Karpas-422 (cell line): Measurements from ENCODE around the gene GHR. TPM values are rescaled to one million over a fixed set of nuclear protein-coding genes. Genes with fewer than 3 reads are reported as not detected.

Experiments
- DNase-seq: peaks from one replicate; pipeline ENCODE4 v3.0.0-alpha.2; 2015
- H2AFZ ChIP-seq: fragments of 200-600 bp; sonication (generic); 2 replicates; pipeline ENCODE4 v1.6.1; 2014; ENCODE audit warnings: antibody characterized with exemption, low read length, mixed read lengths
- H3K27ac ChIP-seq: fragments of 200-600 bp; sonication (generic); 2 replicates; pipeline ENCODE4 v1.5.1; 2014; ENCODE audit warnings: mild to moderate bottlenecking, low read length, moderate library complexity
- H3K27me3 ChIP-seq: fragments of 200-600 bp; sonication (generic); 2 replicates; pipeline ENCODE4 v1.6.1; 2014; ENCODE audit warnings: low read length, mixed read lengths
- H3K36me3 ChIP-seq: fragments of 200-600 bp; sonication (generic); 2 replicates; pipeline ENCODE4 v1.6.1; 2014; ENCODE audit warnings: low read length, mixed read lengths; ENCODE audit not compliant: insufficient read depth
- H3K4me1 ChIP-seq: fragments of 200-600 bp; sonication (generic); 2 replicates; pipeline ENCODE4 v1.6.1; 2014; ENCODE audit warnings: mild to moderate bottlenecking, low read length, mixed read lengths
- H3K4me2 ChIP-seq: fragments of 200-600 bp; sonication (generic); 2 replicates; pipeline ENCODE4 v1.6.1; 2014; ENCODE audit warnings: low read length, low read depth, mild to moderate bottlenecking; ENCODE audit not compliant: poor library complexity, severe bottlenecking
- H3K4me3 ChIP-seq: fragments of 200-600 bp; sonication (generic); 2 replicates; pipeline ENCODE4 v1.5.1; 2014; ENCODE audit warnings: mild to moderate bottlenecking, antibody characterized with exemption, low read length, mixed read lengths
- H3K79me2 ChIP-seq: fragments of 200-600 bp; sonication (generic); 2 replicates; pipeline ENCODE4 v1.6.1; 2014; ENCODE audit warnings: mild to moderate bottlenecking, low read length, mixed read lengths
- H3K9ac ChIP-seq: fragments of 200-600 bp; sonication (generic); 2 replicates; pipeline ENCODE4 v1.6.0; 2014; ENCODE audit warnings: low read length
- H3K9me2 ChIP-seq: fragments of 200-600 bp; sonication (generic), shearing (Covaris generic); replicated peaks from 2 replicates; pipeline ENCODE4 v1.6.0; 2014; ENCODE audit warnings: mild to moderate bottlenecking, low read length, moderate library complexity; ENCODE audit not compliant: insufficient read depth
- H3K9me3 ChIP-seq: fragments of 300-700, 200-600 bp; sonication (generic); 2 replicates; pipeline ENCODE4 v1.6.1; 2014; ENCODE audit warnings: low read length, mixed read lengths
- H4K20me1 ChIP-seq: fragments of 200-600 bp; sonication (generic); 2 replicates; pipeline ENCODE4 v1.6.1; 2014; ENCODE audit warnings: mild to moderate bottlenecking, antibody characterized with exemption, low read length, low read depth; ENCODE audit not compliant: insufficient read depth
- total RNA-seq: library from RNA; depleted of rRNA; stranded (reverse); fragments of >200 nt; shearing (Covaris generic); gene quantifications from 2 replicates; pipeline ENCODE4 v1.2.3, GENCODE V29; 2014; ENCODE audit warnings: low replicate concordance

The GHR gene
- total RNA-seq, 1 experiment from 2014 or later, result not detected

- H3K27me3 ChIP-seq, result no peaks in the 10 kb centered on the region
- H3K9ac ChIP-seq, result no peak overlapping the region
- no peak overlapping the region for H2AFZ ChIP-seq
- no peaks in the 10 kb centered on the region for H3K4me1 ChIP-seq
- H3K4me2 ChIP-seq, result no peak overlapping the region
- DNase-seq, result peak; percentile 20
- no peaks in the 10 kb centered on the region for H4K20me1 ChIP-seq
- H3K9me3 ChIP-seq, result no peaks in the 10 kb centered on the region
- no peak overlapping the region for H3K4me3 ChIP-seq
- no peak overlapping the region for H3K27ac ChIP-seq
- H3K9me2 ChIP-seq, result no peaks in the 10 kb centered on the region
- H3K79me2 ChIP-seq, result no peaks in the 10 kb centered on the region
- H3K36me3 ChIP-seq, result no peaks in the 10 kb centered on the region
These were observed 172.4 kb downstream of the GHR start for GRCh38 chr5:42595597-42595996.

- no peak overlapping the region for H3K4me2 ChIP-seq
- DNase-seq, result no peak
- H3K4me1 ChIP-seq, result no peaks in the 10 kb centered on the region
- no peaks in the 10 kb centered on the region for H3K27me3 ChIP-seq
- no peaks in the 10 kb centered on the region for H4K20me1 ChIP-seq
- H3K4me3 ChIP-seq, result no peak overlapping the region
- no peak overlapping the region for H3K9ac ChIP-seq
- H2AFZ ChIP-seq, result no peak overlapping the region
- no peaks in the 10 kb centered on the region for H3K36me3 ChIP-seq
- H3K9me3 ChIP-seq, result no peaks in the 10 kb centered on the region
- H3K27ac ChIP-seq, result no peak overlapping the region
- no peaks in the 10 kb centered on the region for H3K9me2 ChIP-seq
- H3K79me2 ChIP-seq, result no peaks in the 10 kb centered on the region
These were observed 173.6 kb downstream of the GHR start for GRCh38 chr5:42596817-42597216.

GRCh38 chr5:42597318-42597937 is 174.2 kb downstream of the GHR start:
- H4K20me1 ChIP-seq, result no peaks in the 10 kb centered on the region
- H3K4me3 ChIP-seq, result no peak overlapping the region
- no peaks in the 10 kb centered on the region for H3K27me3 ChIP-seq
- no peak for DNase-seq
- H3K4me1 ChIP-seq, result no peaks in the 10 kb centered on the region
- no peaks in the 10 kb centered on the region for H3K79me2 ChIP-seq
- H3K9ac ChIP-seq, result no peak overlapping the region
- no peaks in the 10 kb centered on the region for H3K36me3 ChIP-seq
- H3K27ac ChIP-seq, result no peak overlapping the region
- H3K9me3 ChIP-seq, result no peaks in the 10 kb centered on the region
- H3K4me2 ChIP-seq, result no peak overlapping the region
- H3K9me2 ChIP-seq, result no peaks in the 10 kb centered on the region
- no peak overlapping the region for H2AFZ ChIP-seq

- H3K36me3 ChIP-seq, result no peaks in the 10 kb centered on the region
- no peak overlapping the region for H2AFZ ChIP-seq
- no peaks in the 10 kb centered on the region for H3K79me2 ChIP-seq
- H3K4me3 ChIP-seq, result no peak overlapping the region
- no peaks in the 10 kb centered on the region for H4K20me1 ChIP-seq
- no peak overlapping the region for H3K9ac ChIP-seq
- H3K27ac ChIP-seq, result no peak overlapping the region
- DNase-seq, result no peak
- no peaks in the 10 kb centered on the region for H3K9me2 ChIP-seq
- H3K9me3 ChIP-seq, result no peaks in the 10 kb centered on the region
- no peaks in the 10 kb centered on the region for H3K27me3 ChIP-seq
- no peak overlapping the region for H3K4me2 ChIP-seq
- H3K4me1 ChIP-seq, result no peaks in the 10 kb centered on the region
These were observed 175.1 kb downstream of the GHR start for GRCh38 chr5:42598311-42598710.

- Histone ChIP-seq H3K9me2 (no peaks in the 10 kb centered on the region), H3K79me2 (no peaks in the 10 kb centered on the region), H3K27ac (no peak overlapping the region), H3K4me3 (no peak overlapping the region), H4K20me1 (no peaks in the 10 kb centered on the region), H3K4me1 (no peaks in the 10 kb centered on the region), H3K27me3 (no peaks in the 10 kb centered on the region), H3K4me2 (no peak overlapping the region), H3K9me3 (no peaks in the 10 kb centered on the region), H2AFZ (no peak overlapping the region), H3K36me3 (no peaks in the 10 kb centered on the region), H3K9ac (no peak overlapping the region)
- DNase-seq, result no peak
These were observed 175.9 kb downstream of the GHR start for GRCh38 chr5:42599106-42599505.

GRCh38 chr5:42600441-42600840 is 177.2 kb downstream of the GHR start:
- Histone ChIP-seq H3K9me3 (no peaks in the 10 kb centered on the region), H3K4me1 (no peaks in the 10 kb centered on the region), H3K36me3 (no peaks in the 10 kb centered on the region), H3K4me2 (no peak overlapping the region), H3K79me2 (no peaks in the 10 kb centered on the region), H2AFZ (no peak overlapping the region), H3K9ac (no peak overlapping the region), H3K27ac (no peak overlapping the region), H3K9me2 (no peaks in the 10 kb centered on the region), H3K4me3 (no peak overlapping the region), H3K27me3 (no peaks in the 10 kb centered on the region), H4K20me1 (no peaks in the 10 kb centered on the region)
- DNase-seq, result no peak

GRCh38 chr5:42604171-42604711 is 181.0 kb downstream of the GHR start:
- Histone ChIP-seq H3K9ac (no peak overlapping the region), H4K20me1 (no peaks in the 10 kb centered on the region), H3K27me3 (no peaks in the 10 kb centered on the region), H3K4me3 (no peak overlapping the region), H2AFZ (no peak overlapping the region), H3K27ac (no peak overlapping the region), H3K4me1 (no peaks in the 10 kb centered on the region), H3K36me3 (no peaks in the 10 kb centered on the region), H3K79me2 (no peaks in the 10 kb centered on the region), H3K9me2 (no peaks in the 10 kb centered on the region), H3K4me2 (no peak overlapping the region), H3K9me3 (no peaks in the 10 kb centered on the region)
- DNase-seq, result no peak

- no peaks in the 10 kb centered on the region for H3K4me1 ChIP-seq
- no peak overlapping the region for H3K27ac ChIP-seq
- H2AFZ ChIP-seq, result no peak overlapping the region
- no peak overlapping the region for H3K4me3 ChIP-seq
- no peak overlapping the region for H3K4me2 ChIP-seq
- no peaks in the 10 kb centered on the region for H3K9me3 ChIP-seq
- H3K36me3 ChIP-seq, result no peaks in the 10 kb centered on the region
- H3K79me2 ChIP-seq, result no peaks in the 10 kb centered on the region
- H3K27me3 ChIP-seq, result no peaks in the 10 kb centered on the region
- no peaks in the 10 kb centered on the region for H3K9me2 ChIP-seq
- H4K20me1 ChIP-seq, result no peaks in the 10 kb centered on the region
- no peak for DNase-seq
- no peak overlapping the region for H3K9ac ChIP-seq
These were observed 182.3 kb downstream of the GHR start for GRCh38 chr5:42605490-42605889.
